Hippocampal formation (tissue), 2 donors: ENCODE results near the gene RND1.

ENCODE experiments used
- DNase-seq, 2 donors: peaks; one replicate each; lab custom pipeline; 2025; lab: John Stamatoyannopoulos, UW

Gene RND1

DNA sequence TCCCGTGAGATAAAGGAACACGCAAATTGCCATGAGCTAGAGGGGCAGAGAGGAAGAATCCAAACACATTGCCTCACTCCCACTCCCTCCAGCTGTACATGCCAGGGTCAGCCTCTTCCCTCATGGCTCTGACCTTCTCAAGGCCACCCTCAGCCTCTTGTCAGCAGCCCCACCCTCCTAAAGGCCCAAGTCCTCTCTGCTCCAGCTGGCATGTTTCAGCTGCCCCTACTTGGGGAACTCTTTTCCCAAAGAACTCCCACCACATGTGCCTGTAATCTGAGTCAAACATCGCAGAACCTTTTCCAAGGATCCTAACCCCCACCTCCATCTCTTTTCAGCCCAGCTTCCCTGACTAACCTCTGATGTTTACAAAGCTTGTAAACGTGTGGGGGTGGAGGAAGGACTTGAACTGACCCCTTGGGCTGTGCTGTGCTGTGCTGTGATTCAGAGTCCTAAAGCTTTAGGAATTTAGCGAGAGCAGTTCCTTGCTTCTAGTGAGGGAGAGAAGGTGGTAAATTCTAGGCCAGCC, 54.7 kb downstream of the RND1 start:
- no peak for DNase-seq

DNA sequence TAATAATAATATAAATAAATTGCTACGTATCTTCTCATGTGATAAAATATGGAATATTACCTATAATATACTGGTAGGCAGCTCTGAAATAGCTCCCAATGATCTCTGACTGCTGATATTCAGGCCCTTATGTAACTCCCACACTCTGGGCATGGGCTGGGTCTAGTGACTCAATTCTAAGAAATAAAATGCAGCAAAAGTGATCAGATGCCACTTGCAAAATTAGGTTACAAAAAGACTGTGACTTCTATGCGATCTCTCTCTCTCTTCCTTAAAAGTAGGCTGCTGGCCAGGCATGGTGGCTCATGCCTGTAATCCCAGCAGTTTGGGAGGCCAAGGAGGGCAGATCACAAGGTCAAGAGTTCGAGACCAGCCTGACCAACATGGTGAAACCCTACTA, 57.7 kb downstream of the RND1 start:
- no peak for DNase-seq
